HUES48 (cell line): Measurements from ENCODE around the gene EPHX1.

Experiments
- H3K27ac ChIP-seq: one replicate; pipeline ENCODE4 v1.7.0; 2013; ENCODE audit warnings: low read depth, low read length, inconsistent platforms
- H3K27me3 ChIP-seq: 2 replicates; pipeline ENCODE4 v1.6.1; 2013; ENCODE audit warnings: mild to moderate bottlenecking, low read length; ENCODE audit not compliant: control insufficient read depth, insufficient read depth
- H3K36me3 ChIP-seq: 2 replicates; pipeline ENCODE4 v1.6.1; 2013; ENCODE audit warnings: low read length; ENCODE audit not compliant: control insufficient read depth, insufficient read depth
- H3K4me1 ChIP-seq: 2 replicates; pipeline ENCODE4 v1.6.1; 2013; ENCODE audit warnings: mild to moderate bottlenecking, low read length; ENCODE audit not compliant: control insufficient read depth, insufficient read depth
- H3K4me3 ChIP-seq: 2 replicates; pipeline ENCODE4 v1.5.1; 2013; ENCODE audit warnings: mild to moderate bottlenecking, low read depth, low read length
- H3K9ac ChIP-seq: 2 replicates; pipeline ENCODE4 v1.6.1; 2013; ENCODE audit warnings: mild to moderate bottlenecking, low read depth, low read length, moderate library complexity
- H3K9me3 ChIP-seq: 2 replicates; pipeline ENCODE4 v1.6.1; 2013; ENCODE audit warnings: low read length; ENCODE audit not compliant: control insufficient read depth, insufficient read depth

EPHX1 gene

GRCh38 chr1:225876900-225877510 is 67.1 kb downstream of the EPHX1 start:
- peaks cover 17% of the 10 kb centered on the region for H3K4me1 ChIP-seq
- H3K36me3 ChIP-seq: peaks cover 56% of the 10 kb centered on the region
- no peak overlapping the region for H3K4me3 ChIP-seq
- H3K27ac ChIP-seq: no peak overlapping the region
- H3K9me3 ChIP-seq: no peaks in the 10 kb centered on the region
- H3K27me3 ChIP-seq: no peaks in the 10 kb centered on the region
- no peak overlapping the region for H3K9ac ChIP-seq

- Histone ChIP-seq H3K4me1 (peaks cover 17% of the 10 kb centered on the region), H3K36me3 (peaks cover 53% of the 10 kb centered on the region), H3K9me3 (no peaks in the 10 kb centered on the region), H3K4me3 (no peak overlapping the region), H3K9ac (no peak overlapping the region), H3K27ac (no peak overlapping the region), H3K27me3 (no peaks in the 10 kb centered on the region)
These were observed 67.7 kb downstream of the EPHX1 start for GRCh38 chr1:225877580-225877979.

- Histone ChIP-seq H3K4me3 (no peak overlapping the region), H3K36me3 (peaks cover 48% of the 10 kb centered on the region), H3K27me3 (peaks cover 3% of the 10 kb centered on the region; the same call in 1 of the 2 replicates), H3K4me1 (peaks cover 17% of the 10 kb centered on the region), H3K27ac (peak overlapping the region; percentile 1), H3K9me3 (no peaks in the 10 kb centered on the region), H3K9ac (no peak overlapping the region)
These were observed 68.4 kb downstream of the EPHX1 start for GRCh38 chr1:225878282-225878681.

GRCh38 chr1:225879521-225880221 is 69.7 kb downstream of the EPHX1 start:
- H3K4me1 ChIP-seq: peaks cover 17% of the 10 kb centered on the region
- no peak overlapping the region for H3K4me3 ChIP-seq
- H3K36me3 ChIP-seq: peaks cover 35% of the 10 kb centered on the region
- peaks cover 8% of the 10 kb centered on the region; the same call in 1 of the 2 replicates for H3K27me3 ChIP-seq
- H3K27ac ChIP-seq: no peak overlapping the region
- H3K9me3 ChIP-seq: no peaks in the 10 kb centered on the region
- H3K9ac ChIP-seq: no peak overlapping the region

- Histone ChIP-seq H3K27ac (no peak overlapping the region), H3K4me3 (peak overlapping the region; percentile 5; the same call in 1 of the 2 replicates), H3K9ac (no peak overlapping the region), H3K9me3 (no peaks in the 10 kb centered on the region), H3K27me3 (peaks cover 8% of the 10 kb centered on the region; the same call in 1 of the 2 replicates), H3K36me3 (peaks cover 32% of the 10 kb centered on the region), H3K4me1 (peaks cover 17% of the 10 kb centered on the region)
These were observed 70.3 kb downstream of the EPHX1 start for GRCh38 chr1:225880222-225880588.

GRCh38 chr1:225880636-225881035 is 70.7 kb downstream of the EPHX1 start:
- Histone ChIP-seq H3K9me3 (no peaks in the 10 kb centered on the region), H3K27ac (peak overlapping the region; percentile 92), H3K36me3 (peaks cover 27% of the 10 kb centered on the region), H3K9ac (no peak overlapping the region), H3K27me3 (peaks cover 8% of the 10 kb centered on the region; the same call in 1 of the 2 replicates), H3K4me1 (peaks cover 17% of the 10 kb centered on the region), H3K4me3 (peak overlapping the region; percentile 86)

GRCh38 chr1:225881081-225881958 is 71.4 kb downstream of the EPHX1 start:
- Histone ChIP-seq H3K4me3 (peak overlapping the region; percentile 86), H3K4me1 (peaks cover 17% of the 10 kb centered on the region), H3K9me3 (no peaks in the 10 kb centered on the region), H3K27me3 (peaks cover 8% of the 10 kb centered on the region; the same call in 1 of the 2 replicates), H3K9ac (peak overlapping the region; percentile 70), H3K27ac (peak overlapping the region; percentile 92), H3K36me3 (peaks cover 27% of the 10 kb centered on the region; the same call in 1 of the 2 replicates)

- H3K9ac ChIP-seq: peak within 1 kb of the TSS; percentile 70
- peaks cover 17% of the 10 kb centered on the region for H3K4me1 ChIP-seq
- H3K27me3 ChIP-seq: peaks cover 8% of the 10 kb centered on the region; the same call in 1 of the 2 replicates
- H3K36me3 ChIP-seq: peaks cover 26% of the 10 kb centered on the region; the same call in 1 of the 2 replicates
- H3K4me3 ChIP-seq: peak within 1 kb of the TSS; percentile 86
- no peaks in the 10 kb centered on the region for H3K9me3 ChIP-seq
- peak within 1 kb of the TSS; percentile 92 for H3K27ac ChIP-seq
These were observed 72.2 kb downstream of the EPHX1 start, which contains the start of gene TMEM63A for GRCh38 chr1:225881959-225882693. TSS of gene TMEM63A (minus strand) at chr1:225882380. CDS start at chr1:225877580, 4,800 bp downstream.

GRCh38 chr1:225882694-225883615 is 73.0 kb downstream of the EPHX1 start:
- H3K4me1 ChIP-seq: peaks cover 17% of the 10 kb centered on the region
- H3K9ac ChIP-seq: peak overlapping the region; percentile 70
- peaks cover 21% of the 10 kb centered on the region; the same call in 1 of the 2 replicates for H3K36me3 ChIP-seq
- H3K4me3 ChIP-seq: peak overlapping the region; percentile 86
- H3K27me3 ChIP-seq: peaks cover 8% of the 10 kb centered on the region; the same call in 1 of the 2 replicates
- H3K9me3 ChIP-seq: no peaks in the 10 kb centered on the region
- H3K27ac ChIP-seq: peak overlapping the region; percentile 92
